ENCODE measurements around the gene MAPK9.
A peak's percentile ranks its signal among the peaks of the same experiment; 100 is the strongest.

The MAPK9 gene

GRCh38 chr5:180201051-180201987, 90.6 kb downstream of the MAPK9 start:
- DNase-seq: peak in 2 of 3 donors; percentile 26 to 37

GRCh38 chr5:180199390-180199789, 92.5 kb downstream of the MAPK9 start:
- no peak for DNase-seq

GRCh38 chr5:180198208-180198607, 93.7 kb downstream of the MAPK9 start:
- DNase-seq: no peak

DNA sequence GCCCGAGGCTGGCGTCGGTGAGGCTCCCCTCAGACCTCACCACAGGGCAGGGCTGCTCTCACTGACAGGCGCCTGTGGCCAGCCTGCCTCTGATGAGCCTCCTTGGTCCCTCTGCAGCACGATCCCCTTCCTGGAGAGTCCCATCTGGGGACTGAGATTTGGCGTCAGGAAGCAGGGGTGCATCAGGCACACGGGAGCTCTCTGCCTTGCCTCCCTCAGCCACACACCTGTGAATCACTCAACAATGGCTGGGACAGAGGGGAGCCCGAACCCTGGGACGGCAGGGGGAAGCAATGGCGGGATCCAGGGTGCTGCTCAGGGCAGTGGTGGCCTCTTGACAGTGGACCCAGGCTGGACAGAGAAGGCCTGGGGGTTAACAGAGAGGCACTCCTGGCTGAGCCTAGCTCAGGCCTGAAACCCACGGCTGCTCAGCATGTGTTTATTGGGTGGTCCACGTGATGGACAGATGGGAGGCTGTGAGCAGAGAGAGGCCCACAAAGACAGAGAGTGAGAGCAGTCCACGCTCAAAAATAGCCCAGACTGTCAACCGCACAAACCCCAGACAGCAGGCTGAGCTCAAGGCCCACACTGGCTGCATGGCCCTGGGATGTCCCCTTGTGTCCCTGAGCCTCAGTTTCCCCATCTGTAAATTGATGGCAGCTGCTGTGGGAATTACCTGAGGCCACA, 94.7 kb downstream of the MAPK9 start:
- no peak for DNase-seq

DNA sequence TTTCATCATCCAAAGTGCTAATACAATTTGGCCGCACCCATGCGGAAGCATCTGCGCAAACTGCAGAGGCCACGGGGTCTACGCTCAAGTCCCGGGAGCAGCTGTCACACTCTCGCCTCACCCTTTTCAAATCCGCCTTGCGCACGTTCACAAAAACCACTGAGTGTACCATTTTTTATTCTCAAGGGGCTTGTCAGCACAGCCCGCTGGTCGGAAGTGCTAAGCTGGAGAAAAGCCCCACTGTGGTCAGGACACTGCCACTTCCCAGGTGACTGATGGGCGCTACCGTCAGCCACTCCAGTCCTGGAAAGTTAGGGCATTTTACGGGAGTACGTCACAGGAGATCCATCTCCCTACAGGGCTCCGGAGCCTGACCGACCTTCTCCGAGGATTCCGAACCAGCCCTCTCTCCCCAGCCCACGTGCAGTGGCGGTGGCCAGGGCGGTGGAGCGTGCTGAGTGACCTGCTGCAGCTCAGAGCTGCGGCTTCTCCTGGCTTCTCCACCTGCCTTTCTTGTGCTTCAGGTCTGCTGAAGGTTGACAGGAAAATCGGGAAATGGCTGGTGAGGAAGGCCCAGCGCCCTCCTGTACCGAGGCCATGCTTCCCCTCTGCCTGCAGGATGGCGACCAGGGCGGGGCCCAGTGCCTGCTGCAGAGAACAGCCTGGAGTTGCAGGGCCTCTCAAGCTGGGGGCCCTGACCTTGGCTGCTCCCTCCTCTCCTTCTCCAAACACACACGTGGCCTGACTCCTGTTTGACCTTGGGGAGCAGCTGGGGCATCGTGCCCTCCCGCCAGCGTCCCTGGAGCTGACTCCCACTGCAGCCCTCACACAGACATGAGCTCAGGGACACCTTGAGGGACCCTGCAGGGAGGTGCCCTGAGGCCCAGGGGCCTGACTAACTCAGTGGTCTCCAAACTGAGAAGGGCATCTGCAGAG, 97.2 kb downstream of the MAPK9 start:
- DNase-seq: no peak

GRCh38 chr5:180193749-180194375, 98.0 kb downstream of the MAPK9 start:
- no peak for DNase-seq

DNA sequence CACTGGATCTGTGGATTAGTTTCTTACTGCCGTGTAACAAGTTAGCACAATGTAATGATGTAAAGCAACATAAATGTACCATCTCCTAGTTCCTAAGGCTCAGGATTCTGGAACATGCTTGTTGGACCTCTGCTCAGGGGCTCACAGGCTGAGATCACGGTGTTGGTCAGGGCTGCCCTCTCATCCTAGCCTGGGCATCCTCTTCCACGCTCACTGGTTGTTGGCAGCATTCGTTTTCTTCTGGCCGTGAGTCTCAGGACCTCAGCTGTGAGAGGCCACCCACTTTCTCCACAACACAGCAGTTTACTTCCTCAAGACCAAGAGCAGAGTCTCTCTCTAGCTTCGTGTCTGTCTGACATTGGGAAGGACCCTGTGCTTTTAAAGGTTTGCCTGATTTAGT, 100.2 kb downstream of the MAPK9 start:
- no peak for DNase-seq

GRCh38 chr5:180187767-180188166, 104.1 kb downstream of the MAPK9 start:
- no peak for DNase-seq

All from suppressor macrophage treated with lipopolysaccharide for 1 hour (primary cell).